Fibroblast of skin of right quadriceps (primary cell): ENCODE results near the gene KRTAP4-7.
A peak's percentile ranks its signal among the peaks of the same experiment; 100 is the strongest.
"Not testable (repeated sequence)": the region's sequence is repeated elsewhere in the genome, so short reads cannot be mapped to it uniquely, and the experiment has no call there.

Experiments used
- DNase-seq: peaks from one replicate; pipeline ENCODE4 v3.0.0-alpha.2; 2013

KRTAP4-7 gene

GRCh38 chr17:41111151-41111885 lies 27.4 kb downstream of the KRTAP4-7 start:
- no peak for DNase-seq

- DNase-seq = peak; percentile 62
Observed at GRCh38 chr17:41116297-41116696, 32.3 kb downstream of the KRTAP4-7 start.

DNA sequence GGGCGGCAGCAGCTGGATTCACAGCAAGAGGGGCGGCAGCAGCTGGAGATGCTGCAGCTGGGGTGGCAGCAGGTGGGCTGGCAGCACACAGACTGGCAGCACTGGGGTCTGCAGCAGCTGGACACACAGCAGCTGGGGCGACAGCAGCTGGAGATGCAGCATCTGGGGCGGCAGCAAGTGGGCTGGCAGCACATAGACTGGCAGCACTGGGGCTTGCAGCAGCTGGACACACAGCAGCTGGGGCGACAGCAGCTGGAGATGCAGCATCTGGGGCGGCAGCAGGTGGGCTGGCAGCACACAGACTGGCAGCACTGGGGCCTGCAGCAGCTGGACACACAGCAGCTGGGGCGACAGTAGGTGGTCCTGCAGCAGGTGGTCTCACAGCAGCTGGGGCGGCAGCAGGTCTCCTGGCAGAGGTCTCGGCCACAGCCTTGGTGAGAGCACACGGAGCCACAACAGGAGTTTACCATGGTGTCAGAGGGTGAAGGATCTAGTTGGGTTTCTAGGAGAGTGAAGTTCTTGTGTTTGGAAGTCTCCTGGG lies 34.0 kb downstream of the KRTAP4-7 start, which contains the start of gene KRTAP4-11:
TSS of gene KRTAP4-11 (minus strand) at position 528 of the 541 bp plus-strand sequence. CDS start at position 470, 58 bp downstream.
- DNase-seq = not testable (repeated sequence)

DNA sequence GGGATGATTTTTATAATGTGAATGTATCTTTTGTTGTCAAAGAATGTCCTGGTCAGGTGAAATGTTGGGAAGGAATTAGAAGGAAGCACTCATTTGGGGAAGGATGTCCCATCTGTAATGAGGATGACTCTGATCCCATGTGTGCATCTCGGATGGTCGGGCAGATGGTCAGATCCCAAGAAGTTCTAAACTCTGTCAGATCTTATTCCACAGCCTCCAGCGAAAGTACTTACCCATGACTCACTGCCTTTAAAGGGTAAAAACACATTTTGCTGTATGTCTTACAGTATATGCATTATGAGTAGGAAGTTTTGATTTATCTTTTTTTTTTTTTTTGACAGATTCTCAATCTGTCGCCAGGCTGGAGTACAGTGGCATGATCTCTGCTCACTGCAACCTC lies 34.8 kb downstream of the KRTAP4-7 start:
- peak; percentile 45 for DNase-seq

DNA sequence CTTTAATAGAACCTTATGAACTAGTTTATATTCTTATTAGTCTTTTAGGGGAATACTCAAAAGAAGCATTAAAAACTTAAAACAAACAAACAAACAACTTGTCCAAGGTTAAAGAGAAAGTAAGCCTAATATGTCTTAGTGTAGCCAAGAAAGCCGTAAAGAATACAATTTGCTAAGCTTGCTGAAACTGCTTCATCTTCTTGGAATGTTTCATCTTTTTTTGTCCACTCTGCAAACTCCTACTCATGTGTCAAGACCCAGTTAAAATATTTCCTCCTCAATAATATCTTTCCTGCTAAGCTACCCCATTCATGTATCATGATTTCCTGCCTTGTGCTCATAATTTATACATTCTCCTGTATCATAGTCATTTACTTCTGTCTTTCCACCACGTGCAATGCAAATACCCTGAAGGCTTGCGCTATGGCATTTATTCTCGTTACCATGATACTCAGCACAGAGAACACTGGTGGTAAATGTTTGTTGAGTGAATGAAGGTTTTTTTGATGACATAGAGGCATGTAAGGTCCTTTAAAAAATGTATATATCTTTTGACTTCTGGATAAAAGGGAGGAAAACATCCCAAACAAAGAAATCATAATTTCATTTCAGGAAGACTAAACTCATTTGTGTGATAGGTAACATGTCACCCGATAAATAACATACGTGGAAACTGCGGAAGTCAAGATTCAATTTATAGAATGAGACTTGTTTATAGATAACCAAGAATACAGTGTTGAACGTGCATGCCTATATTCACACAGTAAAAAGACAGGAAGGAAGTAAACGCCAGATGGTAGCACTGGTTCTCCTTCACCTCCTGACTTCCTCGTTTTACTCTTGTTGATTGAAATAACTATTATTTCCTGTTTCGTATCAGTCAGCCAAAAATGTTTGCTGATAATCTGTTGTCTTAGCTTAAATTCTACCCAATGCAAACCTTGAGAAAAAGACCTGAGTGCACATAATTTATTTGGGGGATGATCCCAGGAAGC lies 36.0 kb downstream of the KRTAP4-7 start:
- peak; percentile 69 for DNase-seq

DNA sequence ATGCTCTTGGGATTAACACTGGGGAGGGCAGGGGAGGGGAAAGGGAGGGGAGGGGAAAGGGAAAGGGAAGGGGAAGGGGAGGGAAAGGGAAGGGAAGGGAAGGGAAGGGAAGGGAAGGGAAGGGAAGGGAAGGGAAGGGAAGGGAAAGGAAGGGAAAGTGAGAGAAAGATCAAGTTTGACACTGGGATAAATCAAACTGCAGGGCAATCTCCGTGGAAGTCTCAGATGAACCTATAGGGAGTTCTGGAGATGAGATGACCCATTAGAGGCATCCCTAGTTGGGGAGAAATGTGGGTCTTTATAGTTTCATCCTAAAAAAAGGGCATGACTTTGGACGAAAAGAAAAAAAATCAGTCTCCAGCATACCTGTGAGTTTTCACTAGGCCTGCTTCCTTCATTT lies 37.8 kb downstream of the KRTAP4-7 start:
- DNase-seq = no peak

GRCh38 chr17:41123292-41123990 lies 39.5 kb downstream of the KRTAP4-7 start:
- not testable (repeated sequence) for DNase-seq

GRCh38 chr17:41123991-41124371 lies 40.0 kb downstream of the KRTAP4-7 start, which contains the start of gene KRTAP4-12:
TSS of gene KRTAP4-12 (minus strand) at chr17:41124182. CDS start at chr17:41124122, 60 bp downstream.
- not testable (repeated sequence) for DNase-seq

- no peak for DNase-seq
Observed at GRCh38 chr17:41125064-41125463, 41.1 kb downstream of the KRTAP4-7 start.

- DNase-seq = no peak
Observed at GRCh38 chr17:41126412-41126811, 42.5 kb downstream of the KRTAP4-7 start.

DNA sequence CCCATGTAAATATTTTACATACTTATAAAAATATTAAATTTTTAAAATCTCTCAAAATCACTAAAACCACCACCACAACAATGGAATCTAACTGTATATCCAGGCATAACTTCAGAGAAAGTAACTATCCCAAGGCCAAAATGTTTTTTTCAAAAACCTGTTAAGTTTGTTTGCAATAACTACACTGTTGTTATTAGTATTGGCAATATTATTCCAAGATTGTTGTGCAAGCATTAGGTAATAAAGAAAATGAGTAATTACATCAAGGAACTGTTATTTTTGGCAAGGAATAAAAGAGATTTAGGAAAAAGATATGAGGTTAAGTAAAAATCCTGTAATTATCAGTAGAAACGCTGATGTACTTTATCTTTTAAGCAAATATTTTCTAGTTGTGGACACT lies 43.4 kb downstream of the KRTAP4-7 start:
- no peak for DNase-seq

DNA sequence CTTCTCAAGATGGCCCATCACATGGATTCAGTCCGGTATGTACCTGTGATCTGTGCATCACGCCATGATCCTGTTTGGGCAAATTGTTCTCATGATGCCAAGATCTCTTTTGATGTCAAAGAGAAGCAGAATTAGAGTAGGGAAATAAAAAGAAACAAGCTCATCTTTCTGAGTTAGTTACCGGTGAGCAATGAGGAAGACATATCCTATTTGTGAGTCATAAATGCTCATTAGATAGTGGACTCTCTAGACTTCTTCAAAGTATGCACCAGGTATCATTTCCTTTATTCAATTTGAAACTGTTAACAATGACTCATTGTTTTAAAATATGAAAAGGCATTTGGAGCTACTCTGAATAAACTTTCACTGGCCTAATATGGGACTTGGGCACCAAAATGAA lies 48.0 kb downstream of the KRTAP4-7 start:
- DNase-seq = peak; percentile 42

- DNase-seq = no peak
Observed at GRCh38 chr17:41133880-41134735, 50.2 kb downstream of the KRTAP4-7 start.
